ENCODE results near the gene OSBPL7.
A peak's percentile ranks its signal among the peaks of the same experiment; 100 is the strongest.

OSBPL7 gene

GRCh38 chr17:47866941-47867340 is 45.3 kb upstream of the OSBPL7 start (continued):
- TF ChIP-seq ZNF37A (tag by site-specific recombination; IDR thresholded peaks at IDR 0.05), result no peak
- TF ChIP-seq ZNF169 (tag by site-specific recombination; IDR thresholded peaks at IDR 0.05), result no peak
- no peak for TF ChIP-seq ZNF274 (IDR thresholded peaks at IDR 0.05; ENCODE audit: low read length)
- no peak for TF ChIP-seq ZNF274 (tag by site-specific recombination; IDR thresholded peaks at IDR 0.05; ENCODE audit: borderline replicate concordance)
- TF ChIP-seq ZNF416 (tag by site-specific recombination; IDR thresholded peaks at IDR 0.05), result no peak
- TF ChIP-seq ZNF292 (tag by site-specific recombination; IDR thresholded peaks at IDR 0.05; ENCODE audit: borderline replicate concordance, low read depth), result no peak

- POLR2A ChIA-PET, result interaction anchor here (0.8 to 1.3 kb wide), 2 partner anchors 15 to 33 kb away, joined by 3 read pairs; partner anchors contain the start of genes LRRC46 and MRPL10
These were observed 43.2 kb upstream of the OSBPL7 start for GRCh38 chr17:47864791-47865216.

GRCh38 chr17:47862621-47863440 is 41.2 kb upstream of the OSBPL7 start:
- Histone ChIP-seq H3K4me1 (ENCODE audit: control insufficient read depth, insufficient read depth, low read length) (no peaks in the 10 kb centered on the region; the same call in 1 of the 2 replicates), H3K4me3 (ENCODE audit: low read depth, low read length) (no peak overlapping the region), H3K9me3 (ENCODE audit: control insufficient read depth, insufficient read depth, low read depth, low read length) (no peaks in the 10 kb centered on the region), H3K27ac (ENCODE audit: extremely low read depth, low read depth, low read length) (no peak overlapping the region), H3K36me3 (ENCODE audit: control insufficient read depth in 2 of 2, insufficient read depth in 1 of 2, low read length in 2 of 2) (no peaks in the 10 kb centered on the region)
- ChIA-PET CTCF (interaction anchor here (0.9 to 1.8 kb wide), 3 partner anchors 9 to 121 kb away, joined by 3 to 6 read pairs (median 4); no protein-coding TSS in a partner anchor), POLR2A (interaction anchor here (0.6 to 1.5 kb wide), 6 partner anchors 15 to 238 kb away, joined by 3 to 4 read pairs (median 3); partner anchors contain the start of genes CBX1, KPNB1, LRRC46 and MRPL10)
- TF ChIP-seq ZNF311 (tag by site-specific recombination; IDR thresholded peaks at IDR 0.05; ENCODE audit: borderline replicate concordance) (no peak), ZIC2 (tag by site-specific recombination; IDR thresholded peaks at IDR 0.05) (peak; percentile 62), PRDM10 (tag by site-specific recombination; IDR thresholded peaks at IDR 0.05) (peak; percentile 22; the same call in 1 of the 2 replicates)

More at GRCh38 chr17:47864791-47865216, 43.2 kb upstream of the OSBPL7 start:
- Histone ChIP-seq H3K9me3 (ENCODE audit: control insufficient read depth, insufficient read depth, low read depth, low read length) (no peaks in the 10 kb centered on the region), H3K4me1 (ENCODE audit: control insufficient read depth, insufficient read depth, low read length) (no peaks in the 10 kb centered on the region; the same call in 1 of the 2 replicates), H3K27ac (ENCODE audit: extremely low read depth, low read depth, low read length) (no peak overlapping the region), H3K4me3 (ENCODE audit: low read depth, low read length) (no peak overlapping the region), H3K36me3 (ENCODE audit: control insufficient read depth in 2 of 2, insufficient read depth in 1 of 2, low read length in 2 of 2) (no peaks in the 10 kb centered on the region)
- CTCF ChIA-PET, result interaction anchor here (0.6 to 2.0 kb wide), 9 partner anchors 10 to 29 kb away, joined by 3 to 6 read pairs (median 5); partner anchors contain the start of gene SCRN2
- TF ChIP-seq PRDM1 (tag by site-specific recombination; IDR thresholded peaks at IDR 0.05) (peak; percentile 67), ZNF624 (tag by site-specific recombination; IDR thresholded peaks at IDR 0.05) (no peak)

GRCh38 chr17:47860386-47860785 is 38.8 kb upstream of the OSBPL7 start:
- Histone ChIP-seq H3K27ac (ENCODE audit: extremely low read depth, low read depth, low read length) (no peak overlapping the region), H3K4me3 (ENCODE audit: low read depth, low read length) (no peak overlapping the region), H3K36me3 (ENCODE audit: control insufficient read depth in 2 of 2, insufficient read depth in 1 of 2, low read length in 2 of 2) (no peaks in the 10 kb centered on the region), H3K9me3 (ENCODE audit: control insufficient read depth, insufficient read depth, low read depth, low read length) (no peaks in the 10 kb centered on the region), H3K4me1 (ENCODE audit: control insufficient read depth, insufficient read depth, low read length) (no peaks in the 10 kb centered on the region; the same call in 1 of the 2 replicates)
- POLR2A ChIA-PET, result interaction anchor here (1.5 kb wide), 1 partner anchor 35 kb away, joined by 4 read pairs; the partner anchor contains the start of gene SP2
- CTCF ChIA-PET, result interaction anchor here (0.7 to 1.5 kb wide), 4 partner anchors 10 to 87 kb away, joined by 3 to 5 read pairs (median 3); partner anchors contain the start of gene SP6
- no peak for TF ChIP-seq ZNF488 (tag by site-specific recombination; IDR thresholded peaks at IDR 0.05)
- no peak for TF ChIP-seq OVOL3 (tag by site-specific recombination; IDR thresholded peaks at IDR 0.05)
- TF ChIP-seq ZFHX2 (tag by site-specific recombination; conservative IDR thresholded peaks at IDR 0.05), result no peak
- no peak for TF ChIP-seq ZNF692 (tag by site-specific recombination; IDR thresholded peaks at IDR 0.05)
- TF ChIP-seq ZNF184 (tag by site-specific recombination; IDR thresholded peaks at IDR 0.05), result no peak
- no peak for TF ChIP-seq HOXC10 (CRISPR knock-in tag; IDR thresholded peaks at IDR 0.05)
- TF ChIP-seq ZNF221 (tag by site-specific recombination; IDR thresholded peaks at IDR 0.05; ENCODE audit: borderline replicate concordance), result no peak
- no peak for TF ChIP-seq ZIC2 (tag by site-specific recombination; IDR thresholded peaks at IDR 0.05)
- TF ChIP-seq ZNF777 (tag by site-specific recombination; IDR thresholded peaks at IDR 0.05; ENCODE audit: borderline replicate concordance), result no peak
- no peak for TF ChIP-seq ZNF677 (tag by site-specific recombination; IDR thresholded peaks at IDR 0.05)
- TF ChIP-seq ZNF112 (tag by site-specific recombination; IDR thresholded peaks at IDR 0.05), result no peak
- TF ChIP-seq REPIN1 (tag by site-specific recombination; IDR thresholded peaks at IDR 0.05; ENCODE audit: low read depth), result no peak
- TF ChIP-seq ZNF585B (tag by site-specific recombination; IDR thresholded peaks at IDR 0.05), result no peak

All from HEK293 (cell line).